OCI-LY7 (cell line): ENCODE data around the gene CRADD. TPM values are rescaled to one million over a fixed set of nuclear protein-coding genes. Genes with fewer than 3 reads are reported as not detected.

Source experiments
- BruUV-seq: library from RNA; stranded (reverse); fragments of 400-500 nt; replicated peaks from 2 replicates; lab custom pipeline; 2021; lab: Mats Ljungman, UMichigan
- CTCF ChIA-PET: fragments of 300-600 bp; sonication (Branson Sonifier 250); formaldehyde crosslinking; loops from one replicate; lab custom pipeline; 2022; ENCODE audit warnings: antibody characterized with exemption; ENCODE audit not compliant: unreplicated experiment; lab: Charles Lee
- POLR2A ChIA-PET: fragments of 300-600 bp; sonication (Branson Sonifier 250); formaldehyde crosslinking; loops from one replicate; lab custom pipeline; 2022; ENCODE audit warnings: antibody characterized with exemption; lab: Charles Lee
- DNase-seq: peaks from one replicate; pipeline ENCODE4 v3.0.0-alpha.2; 2015; ENCODE audit warnings: low spot score
- H2AFZ ChIP-seq: fragments of 200-600 bp; sonication (generic), shearing (Covaris generic); 2 replicates; pipeline ENCODE4 v1.6.1; 2014; ENCODE audit warnings: mild to moderate bottlenecking, antibody characterized with exemption, low read length, moderate library complexity
- H3K27ac ChIP-seq: fragments of 200-600 bp; sonication (generic); 2 replicates; pipeline ENCODE4 v1.5.1; 2014; ENCODE audit warnings: mixed run types, low read depth, mild to moderate bottlenecking, moderate library complexity, low read length, inconsistent platforms; ENCODE audit not compliant: poor library complexity, severe bottlenecking
- H3K36me3 ChIP-seq: fragments of 200-600 bp; sonication (generic); 2 replicates; pipeline ENCODE4 v1.6.1; 2014; ENCODE audit warnings: mild to moderate bottlenecking, antibody characterized with exemption, low read length, moderate library complexity, mixed read lengths; ENCODE audit not compliant: insufficient read depth
- H3K4me1 ChIP-seq: fragments of 200-600 bp; sonication (generic); 2 replicates; pipeline ENCODE4 v1.5.1; 2014; ENCODE audit warnings: mild to moderate bottlenecking, low read length; ENCODE audit not compliant: insufficient read depth, poor library complexity, severe bottlenecking
- H3K4me2 ChIP-seq: fragments of 200-600 bp; sonication (generic); 2 replicates; pipeline ENCODE4 v1.6.1; 2014; ENCODE audit warnings: mild to moderate bottlenecking, low read length
- H3K4me3 ChIP-seq: fragments of 200-600 bp; sonication (generic); 2 replicates; pipeline ENCODE4 v1.5.1; 2014; ENCODE audit warnings: mild to moderate bottlenecking, low read depth, low read length; ENCODE audit not compliant: poor library complexity, severe bottlenecking
- H3K79me2 ChIP-seq: fragments of 200-600 bp; sonication (generic); 2 replicates; pipeline ENCODE4 v1.6.1; 2016; ENCODE audit warnings: low read depth, mild to moderate bottlenecking, low read length, moderate library complexity, mixed read lengths; ENCODE audit not compliant: insufficient read depth
- H3K9me2 ChIP-seq: fragments of 200-600 bp; sonication (generic); 2 replicates; pipeline ENCODE4 v1.6.1; 2016; ENCODE audit warnings: mild to moderate bottlenecking, low read length, mixed read lengths; ENCODE audit not compliant: insufficient read depth
- H3K9me3 ChIP-seq: fragments of 200-600 bp; sonication (generic); 2 replicates; pipeline ENCODE4 v1.6.1; 2014; ENCODE audit warnings: mild to moderate bottlenecking, mixed run types, low read length, mixed read lengths
- H4K20me1 ChIP-seq: fragments of 200-600 bp; sonication (generic); 2 replicates; pipeline ENCODE4 v1.6.1; 2014; ENCODE audit warnings: mild to moderate bottlenecking, antibody characterized with exemption, low read length, moderate library complexity, mixed read lengths; ENCODE audit not compliant: insufficient read depth
- EZH2phosphoT487 ChIP-seq: fragments of 200-600 bp; sonication (generic); IDR thresholded peaks from 2 replicates; pipeline ENCODE4 v1.6.1; 2018; ENCODE audit warnings: low read depth, borderline replicate concordance, mild to moderate bottlenecking, mixed run types, antibody characterized with exemption, low read length, moderate library complexity, mixed read lengths
- intact Hi-C: fragments of 100-400 bp; cut with micrococcal nuclease; formaldehyde crosslinking; loops from one replicate; pipeline ENCODE4 v1.10.0; 2022; ENCODE audit not compliant: unreplicated experiment
- total RNA-seq, 2 experiments: library from RNA; depleted of rRNA in 1 of 2; stranded (reverse); fragments of >200 nt in 1 of 2; shearing (Covaris generic) in 1 of 2; gene quantifications; 2 replicates each; pipeline ENCODE4 v1.2.3, GENCODE V29; 2014 to 2022
- TF ChIP-seq, protein P1 (sequence below): fragments of 200-600 bp; sonication (generic); conservative IDR thresholded peaks from 2 replicates; pipeline ENCODE4 v1.5.1; 2014; ENCODE audit warnings: mild to moderate bottlenecking, antibody characterized with exemption, low read length, moderate library complexity, mixed read lengths

The CRADD gene
- total RNA-seq, 2 experiments from 2014 or later, result 10.5 to 16.8 TPM

GRCh38 chr12:93722835-93723567 is 45.8 kb downstream of the CRADD start:
- H3K79me2 ChIP-seq, result no peaks in the 10 kb centered on the region
- H3K4me3 ChIP-seq, result no peak overlapping the region
- no peaks in the 10 kb centered on the region for H4K20me1 ChIP-seq
- DNase-seq, result peak; percentile 5
- no peaks in the 10 kb centered on the region for H3K9me2 ChIP-seq
- no peak overlapping the region for H2AFZ ChIP-seq
- TF ChIP-seq, protein P1, sequence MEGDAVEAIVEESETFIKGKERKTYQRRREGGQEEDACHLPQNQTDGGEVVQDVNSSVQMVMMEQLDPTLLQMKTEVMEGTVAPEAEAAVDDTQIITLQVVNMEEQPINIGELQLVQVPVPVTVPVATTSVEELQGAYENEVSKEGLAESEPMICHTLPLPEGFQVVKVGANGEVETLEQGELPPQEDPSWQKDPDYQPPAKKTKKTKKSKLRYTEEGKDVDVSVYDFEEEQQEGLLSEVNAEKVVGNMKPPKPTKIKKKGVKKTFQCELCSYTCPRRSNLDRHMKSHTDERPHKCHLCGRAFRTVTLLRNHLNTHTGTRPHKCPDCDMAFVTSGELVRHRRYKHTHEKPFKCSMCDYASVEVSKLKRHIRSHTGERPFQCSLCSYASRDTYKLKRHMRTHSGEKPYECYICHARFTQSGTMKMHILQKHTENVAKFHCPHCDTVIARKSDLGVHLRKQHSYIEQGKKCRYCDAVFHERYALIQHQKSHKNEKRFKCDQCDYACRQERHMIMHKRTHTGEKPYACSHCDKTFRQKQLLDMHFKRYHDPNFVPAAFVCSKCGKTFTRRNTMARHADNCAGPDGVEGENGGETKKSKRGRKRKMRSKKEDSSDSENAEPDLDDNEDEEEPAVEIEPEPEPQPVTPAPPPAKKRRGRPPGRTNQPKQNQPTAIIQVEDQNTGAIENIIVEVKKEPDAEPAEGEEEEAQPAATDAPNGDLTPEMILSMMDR, result no peak
- no peak for TF ChIP-seq EZH2phosphoT487
- no peak overlapping the region for H3K4me2 ChIP-seq
- intact Hi-C loops, result no loop called here
- H3K27ac ChIP-seq, result no peak overlapping the region
- POLR2A ChIA-PET, result no interaction called here
- no peaks in the 10 kb centered on the region for H3K9me3 ChIP-seq
- no TSS peak for BruUV-seq
- no peaks in the 10 kb centered on the region for H3K36me3 ChIP-seq
- H3K4me1 ChIP-seq, result no peaks in the 10 kb centered on the region
- CTCF ChIA-PET, result no interaction called here

DNA sequence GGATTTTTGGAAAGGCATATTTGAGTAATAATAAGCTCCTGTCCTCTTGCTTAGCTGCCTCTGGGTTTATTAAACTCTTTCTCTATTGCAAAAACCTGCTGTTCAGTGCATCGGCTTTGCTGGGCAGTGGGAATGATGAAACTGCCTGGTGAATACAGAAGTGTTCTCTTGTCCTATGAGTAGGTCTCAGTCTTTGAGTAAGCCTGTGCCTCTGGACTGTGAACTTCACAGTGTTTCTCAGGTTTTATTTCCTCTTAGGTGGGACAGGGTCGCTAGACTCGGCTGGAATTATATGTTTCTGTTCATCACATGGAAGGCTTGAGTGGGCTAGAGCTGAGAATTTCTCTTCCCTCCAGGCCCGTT is 46.4 kb downstream of the CRADD start:
- Histone ChIP-seq H3K36me3 (no peaks in the 10 kb centered on the region), H3K4me2 (no peak overlapping the region), H3K27ac (no peak overlapping the region), H3K9me3 (no peaks in the 10 kb centered on the region), H3K9me2 (no peaks in the 10 kb centered on the region), H2AFZ (no peak overlapping the region), H3K4me1 (no peaks in the 10 kb centered on the region), H4K20me1 (no peaks in the 10 kb centered on the region), H3K79me2 (no peaks in the 10 kb centered on the region), H3K4me3 (no peak overlapping the region)
- ChIA-PET CTCF (no interaction called here), POLR2A (no interaction called here)
- BruUV-seq, result no TSS peak
- no peak for DNase-seq
- TF ChIP-seq, protein P1, result no peak
- TF ChIP-seq EZH2phosphoT487, result no peak
- intact Hi-C loops, result no loop called here

- intact Hi-C loops, result no loop called here
- Histone ChIP-seq H3K4me1 (no peaks in the 10 kb centered on the region), H3K4me2 (no peak overlapping the region), H4K20me1 (no peaks in the 10 kb centered on the region), H3K9me3 (no peaks in the 10 kb centered on the region), H3K4me3 (no peak overlapping the region), H2AFZ (no peak overlapping the region), H3K27ac (no peak overlapping the region), H3K79me2 (no peaks in the 10 kb centered on the region), H3K36me3 (no peaks in the 10 kb centered on the region), H3K9me2 (no peaks in the 10 kb centered on the region)
- no TSS peak for BruUV-seq
- ChIA-PET CTCF (no interaction called here), POLR2A (interaction anchor here (0.5 kb wide), 1 partner anchor 129 kb away, joined by 3 read pairs; no protein-coding TSS in a partner anchor)
- no peak for DNase-seq
- TF ChIP-seq, protein P1, result no peak
- TF ChIP-seq EZH2phosphoT487, result no peak
Observed at GRCh38 chr12:93725531-93725930, 48.4 kb downstream of the CRADD start.
